Mucosa of rectum (tissue), 2 donors: Measurements from ENCODE around the gene PRRG1.
"Not testable (repeated sequence)": the region's sequence is repeated elsewhere in the genome, so short reads cannot be mapped to it uniquely, and the experiment has no call there.

Experiments used
- H3K27ac ChIP-seq, 2 donors: one replicate each; pipeline ENCODE4 v1.7.0; 2013; ENCODE audit warnings: inconsistent platforms in 2 of 2, low read depth in 2 of 2, low read length in 2 of 2
- H3K27me3 ChIP-seq, 2 donors: one replicate each; pipeline ENCODE4 v1.7.0; 2013; ENCODE audit warnings: low read length in 2 of 2; ENCODE audit not compliant: control insufficient read depth in 2 of 2, insufficient read depth in 2 of 2
- H3K36me3 ChIP-seq, 2 donors: one replicate each; pipeline ENCODE4 v1.7.0; 2013; ENCODE audit warnings: low read length in 2 of 2; ENCODE audit not compliant: control insufficient read depth in 2 of 2, insufficient read depth in 2 of 2
- H3K4me1 ChIP-seq, 2 donors: one replicate each; pipeline ENCODE4 v1.7.0; 2013; ENCODE audit warnings: low read length in 2 of 2, mild to moderate bottlenecking in 1 of 2; ENCODE audit not compliant: control insufficient read depth in 2 of 2, insufficient read depth in 2 of 2
- H3K4me3 ChIP-seq, 2 donors: one replicate each; pipeline ENCODE4 v1.7.0; 2013; ENCODE audit warnings: low read length in 2 of 2
- H3K9ac ChIP-seq, 2 donors: one replicate each; pipeline ENCODE4 v1.7.0; 2013; ENCODE audit warnings: low read length in 2 of 2, low read depth in 1 of 2, mild to moderate bottlenecking in 1 of 2
- H3K9me3 ChIP-seq, 2 donors: one replicate each; pipeline ENCODE4 v1.7.0; 2013; ENCODE audit warnings: low read length in 2 of 2; ENCODE audit not compliant: control insufficient read depth in 2 of 2
- donor health status: healthy.
- donor health status: Normal muscosa, but diverticular disease.

PRRG1 gene

DNA sequence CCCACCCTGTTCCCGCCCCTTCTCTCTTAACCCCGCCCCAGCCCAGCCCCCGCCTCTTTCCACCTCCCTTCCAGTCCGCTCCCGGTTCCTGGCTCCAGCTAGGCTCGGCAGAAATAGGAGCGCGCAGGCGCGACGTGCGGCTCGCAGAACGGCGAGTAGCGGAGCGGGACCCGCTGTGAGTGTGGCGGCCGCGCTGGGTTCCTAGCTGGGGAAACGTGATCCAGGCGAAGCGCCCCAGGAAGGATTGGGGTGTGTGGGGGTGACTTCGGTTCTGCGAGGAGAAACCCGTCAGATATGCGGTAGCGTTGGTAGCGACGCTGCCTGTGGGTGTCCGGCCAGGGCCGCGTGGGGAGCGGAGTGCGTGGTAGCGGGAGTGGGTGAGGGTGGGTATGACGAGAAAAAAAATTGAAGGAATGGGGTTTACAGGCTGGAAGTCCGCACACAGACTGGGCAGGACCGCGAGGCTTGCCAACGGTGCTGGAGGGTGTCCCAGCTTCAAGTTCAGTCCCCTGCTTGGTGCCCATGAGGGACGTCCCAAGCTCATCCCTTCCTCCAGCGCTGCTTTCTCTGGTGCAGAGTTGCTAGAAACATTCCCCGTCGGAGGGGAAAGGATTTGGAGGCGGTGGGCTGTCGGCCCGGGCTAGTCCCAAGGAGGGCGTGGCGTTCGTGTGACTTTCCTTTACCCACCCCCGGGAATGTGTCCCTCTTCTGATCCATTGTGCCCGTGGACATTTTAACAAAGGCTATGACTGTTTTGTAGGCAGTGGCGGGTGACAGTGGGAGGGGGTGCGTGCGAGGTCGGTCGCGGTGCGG, at the start of gene PRRG1:
TSS of gene PRRG1 (plus strand) at position 144 of the 813 bp plus-strand sequence. CDS start 56,886 bp downstream, outside the sequence.
- no peaks in the 10 kb centered on the region for H3K4me1 ChIP-seq
- peaks cover 0 to 3% of the 10 kb centered on the region in 2 donors for H3K27me3 ChIP-seq
- peak within 1 kb of the TSS; percentile 56 to 73 for H3K27ac ChIP-seq
- H3K4me3 ChIP-seq: peak within 1 kb of the TSS; percentile 58 to 79
- no peaks in the 10 kb centered on the region for H3K9me3 ChIP-seq
- no peaks in the 10 kb centered on the region for H3K36me3 ChIP-seq
- H3K9ac ChIP-seq: peak within 1 kb of the TSS; percentile 20 to 57

GRCh38 chrX:37302569-37302968, 46.6 kb upstream of the PRRG1 start:
- Histone ChIP-seq H3K27me3 (no peaks in the 10 kb centered on the region), H3K9me3 (no peaks in the 10 kb centered on the region), H3K27ac (no peak overlapping the region), H3K4me3 (no peak overlapping the region), H3K4me1 (no peaks in the 10 kb centered on the region), H3K9ac (no peak overlapping the region), H3K36me3 (no peaks in the 10 kb centered on the region)

GRCh38 chrX:37305238-37305637, 43.9 kb upstream of the PRRG1 start:
- H3K9ac ChIP-seq, H3K27me3 ChIP-seq, H3K4me3 ChIP-seq, H3K36me3 ChIP-seq, H3K9me3 ChIP-seq, H3K4me1 ChIP-seq, H3K27ac ChIP-seq: not testable (repeated sequence)

DNA sequence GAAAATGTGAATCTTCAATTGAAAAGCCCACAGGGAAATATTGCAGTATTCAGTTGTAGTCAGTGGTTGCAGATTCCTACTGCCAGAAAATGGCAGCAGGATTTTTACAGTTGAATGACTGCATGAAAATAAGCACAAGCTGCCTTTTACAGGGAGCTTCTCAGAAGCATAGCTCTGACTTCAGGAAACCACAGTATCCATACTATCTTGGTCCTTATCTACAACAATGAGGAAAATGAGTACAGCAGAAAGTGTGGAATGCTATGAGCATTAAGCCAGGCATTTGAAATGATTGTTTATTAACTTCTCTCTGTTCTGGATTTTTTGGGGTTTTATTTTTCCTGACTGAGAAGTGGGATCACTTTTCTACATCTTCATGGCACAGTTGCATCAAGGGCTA, 34.6 kb upstream of the PRRG1 start:
- no peaks in the 10 kb centered on the region for H3K9me3 ChIP-seq
- no peak overlapping the region for H3K9ac ChIP-seq
- no peaks in the 10 kb centered on the region for H3K36me3 ChIP-seq
- H3K27me3 ChIP-seq: peaks cover 0 to 4% of the 10 kb centered on the region in 2 donors
- no peak overlapping the region for H3K4me3 ChIP-seq
- H3K4me1 ChIP-seq: no peaks in the 10 kb centered on the region
- H3K27ac ChIP-seq: no peak overlapping the region

DNA sequence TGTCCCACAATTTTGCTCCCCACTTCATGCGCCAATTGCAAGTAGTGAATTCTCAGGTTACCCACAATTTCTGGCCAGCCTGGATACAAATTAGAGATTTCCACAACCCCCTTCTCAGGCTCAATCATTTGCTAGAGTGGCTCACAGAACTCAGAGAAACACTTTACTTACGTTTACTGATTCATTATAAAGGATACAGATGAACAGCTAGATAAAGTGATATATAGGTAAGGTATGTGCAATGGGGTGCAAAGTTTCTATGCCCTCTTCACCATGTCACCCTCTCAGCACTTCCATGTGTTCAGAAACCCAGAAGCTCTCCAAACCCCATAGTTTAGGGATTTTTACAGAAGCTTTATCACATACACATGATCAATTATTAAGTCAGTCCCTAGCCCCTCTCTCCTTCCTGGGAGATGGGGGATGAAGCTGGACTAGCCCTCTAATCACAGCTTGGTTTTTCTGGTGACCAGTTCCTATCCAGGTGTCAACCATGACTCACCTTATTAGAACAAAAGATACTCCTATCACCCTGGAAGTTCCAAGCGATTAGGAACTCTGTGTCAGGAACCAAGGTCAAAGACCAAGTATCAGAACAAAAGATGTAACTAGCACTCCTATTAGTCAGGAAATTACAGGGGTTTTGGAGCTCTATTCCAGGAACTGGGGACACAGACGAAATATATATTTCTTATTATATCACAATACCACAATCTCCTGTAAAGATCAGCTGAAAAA, 33.5 kb upstream of the PRRG1 start:
- Histone ChIP-seq H3K9ac (no peak overlapping the region), H3K27ac (no peak overlapping the region), H3K36me3 (no peaks in the 10 kb centered on the region), H3K4me3 (no peak overlapping the region), H3K27me3 (peaks cover 4% of the 10 kb centered on the region in 2 donors), H3K4me1 (no peaks in the 10 kb centered on the region), H3K9me3 (no peaks in the 10 kb centered on the region)

DNA sequence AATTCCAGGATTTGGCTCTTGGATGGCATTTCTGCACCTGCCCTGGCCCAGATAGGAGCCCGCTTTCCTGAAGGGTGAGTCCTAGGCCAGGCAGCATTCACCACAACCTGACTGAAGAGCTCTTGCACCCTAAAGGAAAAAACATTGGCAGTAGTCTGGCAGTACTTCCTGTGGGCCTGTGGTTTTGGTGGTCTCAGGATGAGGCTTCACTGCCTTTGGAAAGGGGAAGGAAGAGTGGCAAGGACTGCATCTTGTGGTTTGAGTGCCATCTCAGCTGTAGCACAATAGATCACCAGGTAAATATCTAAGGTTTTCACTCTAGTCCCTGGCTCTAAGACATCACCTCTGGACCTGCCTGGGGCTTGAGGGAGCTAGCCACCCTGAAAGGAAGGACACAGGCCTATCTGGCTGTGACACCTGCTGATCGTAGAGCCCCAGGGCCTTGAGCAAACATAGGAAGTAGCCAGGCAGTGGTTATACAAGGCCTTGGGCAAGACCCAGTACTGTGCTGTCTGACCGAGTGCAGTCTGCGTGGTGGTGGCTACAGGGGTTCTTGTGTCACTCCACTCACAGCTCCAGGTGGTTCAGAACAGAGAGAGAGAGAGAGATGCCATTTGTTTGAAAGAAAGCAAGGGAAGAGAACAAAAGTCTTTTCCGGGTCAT, 28.5 kb upstream of the PRRG1 start:
- no peak overlapping the region for H3K9ac ChIP-seq
- H3K27ac ChIP-seq: no peak overlapping the region
- no peaks in the 10 kb centered on the region for H3K9me3 ChIP-seq
- H3K4me1 ChIP-seq: no peaks in the 10 kb centered on the region
- peaks cover 0 to 4% of the 10 kb centered on the region in 2 donors for H3K27me3 ChIP-seq
- no peak overlapping the region for H3K4me3 ChIP-seq
- no peaks in the 10 kb centered on the region for H3K36me3 ChIP-seq

- H3K4me1 ChIP-seq: no peaks in the 10 kb centered on the region
- H3K4me3 ChIP-seq: no peak overlapping the region
- H3K27me3 ChIP-seq: peaks cover 3% of the 10 kb centered on the region in 2 donors
- no peaks in the 10 kb centered on the region for H3K9me3 ChIP-seq
- no peaks in the 10 kb centered on the region for H3K36me3 ChIP-seq
- no peak overlapping the region for H3K9ac ChIP-seq
- no peak overlapping the region for H3K27ac ChIP-seq
Observed at GRCh38 chrX:37330642-37331041, 18.5 kb upstream of the PRRG1 start.

GRCh38 chrX:37331546-37331945, 17.6 kb upstream of the PRRG1 start:
- Histone ChIP-seq H3K27me3 (peaks cover 3% of the 10 kb centered on the region in 2 donors), H3K27ac (no peak overlapping the region)

GRCh38 chrX:37332055-37332454, 17.1 kb upstream of the PRRG1 start:
- Histone ChIP-seq H3K27ac (no peak overlapping the region), H3K9me3 (no peaks in the 10 kb centered on the region), H3K9ac (no peak overlapping the region), H3K4me3 (no peak overlapping the region), H3K27me3 (peaks cover 3 to 4% of the 10 kb centered on the region in 2 donors), H3K4me1 (no peaks in the 10 kb centered on the region), H3K36me3 (no peaks in the 10 kb centered on the region)

More at GRCh38 chrX:37331546-37331945, 17.6 kb upstream of the PRRG1 start:
- Histone ChIP-seq H3K9ac (no peak overlapping the region), H3K9me3 (no peaks in the 10 kb centered on the region), H3K4me1 (no peaks in the 10 kb centered on the region), H3K36me3 (no peaks in the 10 kb centered on the region), H3K4me3 (no peak overlapping the region)
